ENCODE results near the gene KCNMA1. TPM values are rescaled to one million over a fixed set of nuclear protein-coding genes. Genes with fewer than 3 reads are reported as not detected.

KCNMA1 gene
- polyA plus RNA-seq, 1 of the 3 experiments (the other 2 are of a cell fraction) = 107 TPM

- peaks cover 19% of the 10 kb centered on the region for H3F3A ChIP-seq (replicated peaks; ENCODE audit: insufficient read depth)
- H2AFZ ChIP-seq (ENCODE audit: low read depth) = no peak overlapping the region
- H3K27ac ChIP-seq (ENCODE audit: low read depth in 2 of 2, low read length in 1 of 2) = peak overlapping the region; percentile 73 to 83; a peak in 3 of 4 replicates
- no peaks in the 10 kb centered on the region for H3K9me3 ChIP-seq
- H3K36me3 ChIP-seq (replicated peaks in 1 of 2; ENCODE audit: control insufficient read depth in 1 of 2, insufficient read depth in 2 of 2, low read length in 1 of 2) = no peaks in the 10 kb centered on the region
- POLR2A ChIA-PET = no interaction called here
- 8% methylated on average over 2 of the region's 2 CpGs for WGBS (ENCODE audit: low lambda C conversion rate)
- no peaks in the 10 kb centered on the region for H3K9me2 ChIP-seq
- peaks cover 0 to 16% of the 10 kb centered on the region in 2 experiments; a peak in 3 of 4 replicates for H3K4me1 ChIP-seq (ENCODE audit: control insufficient read depth in 1 of 2, insufficient read depth in 2 of 2, low read depth in 1 of 2, low read length in 1 of 2)
- no peak for DNase-seq
- peak overlapping the region; percentile 1; the same call in 1 of the 2 replicates for H3K4me2 ChIP-seq
- peak overlapping the region; percentile 36; the same call in 1 of the 2 replicates for H3K9ac ChIP-seq
- H3K4me3 ChIP-seq (ENCODE audit: low read depth in 2 of 2, low read length in 1 of 2) = no peak overlapping the region
- no peaks in the 10 kb centered on the region for H3K79me2 ChIP-seq (ENCODE audit: insufficient read depth)
- CTCF ChIA-PET = interaction anchor here (1.2 to 1.5 kb wide), 3 partner anchors 12 to 449 kb away, joined by 3 to 4 read pairs (median 3); no protein-coding TSS in a partner anchor
- H4K20me1 ChIP-seq (ENCODE audit: insufficient read depth) = no peaks in the 10 kb centered on the region
- H3K27me3 ChIP-seq (ENCODE audit: insufficient read depth) = no peaks in the 10 kb centered on the region
- TF ChIP-seq SMC3 (IDR thresholded peaks at IDR 0.05; ENCODE audit: low read depth, low read length) = no peak
- TF ChIP-seq PBX3 (IDR thresholded peaks at IDR 0.05) = peak; percentile 94
- no peak for TF ChIP-seq ELF1 (IDR thresholded peaks at IDR 0.05)
- no peak for TF ChIP-seq MEF2A (IDR thresholded peaks at IDR 0.05; ENCODE audit: borderline replicate concordance, low read depth)
- TF ChIP-seq RCOR1 (IDR thresholded peaks at IDR 0.05; ENCODE audit: low read length) = no peak
- peak; percentile 77 for TF ChIP-seq NFIC (IDR thresholded peaks at IDR 0.05; ENCODE audit: borderline replicate concordance)
- TF ChIP-seq POLR2AphosphoS5 (IDR thresholded peaks at IDR 0.05; ENCODE audit: low read depth, low read length) = no peak
- TF ChIP-seq EP300 (IDR thresholded peaks at IDR 0.05; ENCODE audit: borderline replicate concordance in 1 of 2, low read depth in 1 of 2, low read length in 1 of 2) = peak; percentile 43 to 92; a peak in 3 of 4 replicates
- TF ChIP-seq IRF3 (IDR thresholded peaks at IDR 0.05; ENCODE audit: low read depth, low read length) = no peak
- peak; percentile 78 for TF ChIP-seq TEAD4 (IDR thresholded peaks at IDR 0.05; ENCODE audit: borderline replicate concordance, insufficient read depth)
- TF ChIP-seq ZBTB33 (IDR thresholded peaks at IDR 0.05; ENCODE audit: borderline replicate concordance, low read depth) = 0 out of 2 replicates have a peak, but pooled peaks have one; percentile 31
- TF ChIP-seq SIN3A (IDR thresholded peaks at IDR 0.05; ENCODE audit: borderline replicate concordance, low read depth, low read length) = peak; percentile 61; the same call in 1 of the 2 replicates
- TF ChIP-seq, protein P1, sequence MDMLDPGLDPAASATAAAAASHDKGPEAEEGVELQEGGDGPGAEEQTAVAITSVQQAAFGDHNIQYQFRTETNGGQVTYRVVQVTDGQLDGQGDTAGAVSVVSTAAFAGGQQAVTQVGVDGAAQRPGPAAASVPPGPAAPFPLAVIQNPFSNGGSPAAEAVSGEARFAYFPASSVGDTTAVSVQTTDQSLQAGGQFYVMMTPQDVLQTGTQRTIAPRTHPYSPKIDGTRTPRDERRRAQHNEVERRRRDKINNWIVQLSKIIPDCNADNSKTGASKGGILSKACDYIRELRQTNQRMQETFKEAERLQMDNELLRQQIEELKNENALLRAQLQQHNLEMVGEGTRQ (IDR thresholded peaks at IDR 0.05; ENCODE audit: borderline replicate concordance, low read depth, low read length) = no peak
- peak; percentile 67 for TF ChIP-seq RXRA (IDR thresholded peaks at IDR 0.05; ENCODE audit: borderline replicate concordance, low read depth)
- no peak for TF ChIP-seq CHD2 (IDR thresholded peaks at IDR 0.05; ENCODE audit: low read length, partially characterized antibody)
- no peak for TF ChIP-seq GATA2 (CRISPR knock-in tag; IDR thresholded peaks at IDR 0.05)
- no peak for TF ChIP-seq YY1 (IDR thresholded peaks at IDR 0.05; ENCODE audit: low read depth)
- TF ChIP-seq TCF12 (IDR thresholded peaks at IDR 0.05) = peak; percentile 86
- TF ChIP-seq TAF1 (IDR thresholded peaks at IDR 0.05; ENCODE audit: borderline replicate concordance, low read depth, low read length) = no peak
- TF ChIP-seq, protein P2, sequence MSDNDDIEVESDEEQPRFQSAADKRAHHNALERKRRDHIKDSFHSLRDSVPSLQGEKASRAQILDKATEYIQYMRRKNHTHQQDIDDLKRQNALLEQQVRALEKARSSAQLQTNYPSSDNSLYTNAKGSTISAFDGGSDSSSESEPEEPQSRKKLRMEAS (IDR thresholded peaks at IDR 0.05; ENCODE audit: low read depth) = no peak
- TF ChIP-seq FOXM1 (IDR thresholded peaks at IDR 0.05; ENCODE audit: low read depth) = 0 out of 2 replicates have a peak, but pooled peaks have one; percentile 48
- TF ChIP-seq FOXJ3 (CRISPR knock-in tag; IDR thresholded peaks at IDR 0.05) = no peak
- no peak for TF ChIP-seq RAD21 (IDR thresholded peaks at IDR 0.05; ENCODE audit: low read length)
- no peak for TF ChIP-seq RFX5 (IDR thresholded peaks at IDR 0.05; ENCODE audit: low read length)
- TF ChIP-seq MXI1 (IDR thresholded peaks at IDR 0.05; ENCODE audit: low read depth, low read length) = no peak
- TF ChIP-seq NRF1 (IDR thresholded peaks at IDR 0.05; ENCODE audit: low read depth, low read length) = no peak
- no peak for TF ChIP-seq GABPA (IDR thresholded peaks at IDR 0.05; ENCODE audit: low read depth)
- TF ChIP-seq EZH2phosphoT487 (IDR thresholded peaks at IDR 0.05; ENCODE audit: borderline replicate concordance, low read depth) = no peak
These were observed 442.5 kb downstream of the KCNMA1 start for GRCh38 chr10:77195101-77195500.

Data from SK-N-SH (cell line).